GM12878 (cell line): ENCODE data around the gene ADGRL3. TPM values are rescaled to one million over a fixed set of nuclear protein-coding genes. Genes with fewer than 3 reads are reported as not detected.

Source experiments
- ATAC-seq: fragments of 200-7000 bp; cut with Tn5 transposase; 3 replicates; pipeline ENCODE4 v1.9.1; 2020; ENCODE audit warnings: mild to moderate bottlenecking, moderate library complexity
- BruUV-seq: library from RNA; stranded (reverse); fragments of 400-500 nt; replicated peaks from 2 replicates; lab custom pipeline; 2021; lab: Mats Ljungman, UMichigan
- CTCF ChIA-PET: fragments of 300-600 bp; sonication (Branson Sonifier 250); formaldehyde crosslinking; extraction: SDS; loops from one replicate; lab custom pipeline; 2021; ENCODE audit warnings: inconsistent platforms; lab: Yijun Ruan, JAX
- POLR2A ChIA-PET: fragments of 350-600 bp; formaldehyde crosslinking; extraction: SDS; loops from one replicate; lab custom pipeline; 2021; ENCODE audit warnings: inconsistent platforms; lab: Charles Lee
- RAD21 ChIA-PET: fragments of 300-600 bp; sonication (Branson Sonifier 250); formaldehyde crosslinking; loops from one replicate; lab custom pipeline; 2023; ENCODE audit warnings: antibody characterized with exemption; ENCODE audit not compliant: unreplicated experiment; lab: Charles Lee
- SMC1A ChIA-PET: fragments of 300-600 bp; sonication (Branson Sonifier 250); formaldehyde crosslinking; loops from one replicate; lab custom pipeline; 2023; ENCODE audit not compliant: unreplicated experiment, uncharacterized antibody; lab: Charles Lee
- DNase-seq: peaks from one replicate; pipeline ENCODE4 v3.0.0-alpha.2; 2011; ENCODE audit warnings: low read depth, low spot score
- FAIRE-seq: peaks from 3 replicates; lab custom pipeline; 2011; peaks lifted over from hg19 to GRCh38; lab: Jason Lieb, UNC
- H2AFZ ChIP-seq: 2 replicates; pipeline ENCODE4 v1.6.0; 2011; ENCODE audit warnings: low read depth, low read length, control low read depth; ENCODE audit not compliant: control insufficient read depth
- H3K27ac ChIP-seq: 2 replicates; pipeline ENCODE4 v1.5.1; 2011; ENCODE audit warnings: control low read depth; ENCODE audit not compliant: control insufficient read depth, insufficient read depth
- H3K27me3 ChIP-seq, 2 experiments: replicated peaks in 1 of 2; 2 replicates each; pipeline versions ENCODE4 v1.6.0 to v1.6.1; 2011; ENCODE audit warnings: low read length in 1 of 2; ENCODE audit not compliant: control insufficient read depth in 2 of 2, insufficient read depth in 2 of 2
- H3K36me3 ChIP-seq, 2 experiments: 2 replicates each; pipeline ENCODE4 v1.5.1; 2011; ENCODE audit warnings: low read length in 1 of 2; ENCODE audit not compliant: control insufficient read depth in 2 of 2, insufficient read depth in 2 of 2
- H3K4me1 ChIP-seq: 2 replicates; pipeline ENCODE4 v1.6.1; 2011; ENCODE audit warnings: mild to moderate bottlenecking, low read length, moderate library complexity, mixed read lengths; ENCODE audit not compliant: control insufficient read depth, insufficient read depth
- H3K4me2 ChIP-seq: 2 replicates; pipeline ENCODE4 v1.6.0; 2011; ENCODE audit warnings: control low read depth; ENCODE audit not compliant: control insufficient read depth, insufficient read depth
- H3K4me3 ChIP-seq: fragments of 200-600 bp; sonication (generic); 2 replicates; pipeline ENCODE4 v1.5.1; 2016
- H3K79me2 ChIP-seq: 2 replicates; pipeline ENCODE4 v1.6.0; 2011; ENCODE audit warnings: low read length; ENCODE audit not compliant: control insufficient read depth, insufficient read depth
- H3K9ac ChIP-seq: 2 replicates; pipeline ENCODE4 v1.8.0; 2011; ENCODE audit warnings: low read length, control low read depth, mixed read lengths; ENCODE audit not compliant: control insufficient read depth, insufficient read depth
- H3K9me3 ChIP-seq: replicated peaks from 3 replicates; pipeline ENCODE4 v1.5.1; 2011; ENCODE audit warnings: mild to moderate bottlenecking, low read length; ENCODE audit not compliant: control insufficient read depth, insufficient read depth
- H4K20me1 ChIP-seq: 2 replicates; pipeline ENCODE4 v1.6.0; 2011; ENCODE audit not compliant: control insufficient read depth, insufficient read depth
- ASH2L ChIP-seq: fragments of 300-600, 200-600 bp; sonication (generic); IDR thresholded peaks from 2 replicates; pipeline ENCODE4 v1.6.1; 2017; ENCODE audit warnings: low read depth, mild to moderate bottlenecking, borderline replicate concordance
- ETV6 ChIP-seq, 2 experiments: fragments of 450-650 bp in 1 of 2; IDR thresholded peaks in 1 of 2; conservative IDR thresholded peaks in 1 of 2; 2 replicates each; pipeline ENCODE4 v1.6.1; 2014; ENCODE audit warnings: antibody characterized with exemption in 1 of 2, borderline replicate concordance in 1 of 2, low read depth in 1 of 2, mild to moderate bottlenecking in 1 of 2, moderate library complexity in 1 of 2
- HDAC2 ChIP-seq: fragments of 200-600 bp; sonication (generic); IDR thresholded peaks from 2 replicates; pipeline ENCODE4 v1.6.1; 2017
- HDAC6 ChIP-seq: fragments of 200-600 bp; sonication (generic); IDR thresholded peaks from one replicate; pipeline ENCODE4 v1.8.0; 2017; ENCODE audit warnings: antibody characterized with exemption; ENCODE audit not compliant: unreplicated experiment
- PML ChIP-seq: IDR thresholded peaks from 2 replicates; pipeline ENCODE4 v1.6.1; 2012; ENCODE audit warnings: low read length, inconsistent platforms
- POLR2A ChIP-seq: IDR thresholded peaks from 2 replicates; pipeline ENCODE4 v1.6.1; 2011; ENCODE audit warnings: low read depth, mild to moderate bottlenecking, low read length
- RELA ChIP-seq: fragments of 450-650 bp; IDR thresholded peaks from 2 replicates; pipeline ENCODE4 v1.8.0; 2014; ENCODE audit warnings: borderline replicate concordance; ENCODE audit not compliant: partially characterized antibody
- TCF3 ChIP-seq: IDR thresholded peaks from 2 replicates; pipeline ENCODE4 v1.6.1; 2012; ENCODE audit warnings: low read depth, mild to moderate bottlenecking, low read length, borderline replicate concordance; ENCODE audit not compliant: insufficient read depth
- ZNF207 ChIP-seq: fragments of 450-650 bp; IDR thresholded peaks from 2 replicates; pipeline ENCODE4 v1.6.1; 2014; ENCODE audit warnings: antibody characterized with exemption, mild to moderate bottlenecking, borderline replicate concordance
- ZNF217 ChIP-seq: fragments of 450-650 bp; IDR thresholded peaks from 2 replicates; pipeline ENCODE4 v1.6.1; 2017; ENCODE audit warnings: antibody characterized with exemption, mild to moderate bottlenecking
- ZNF384 ChIP-seq: IDR thresholded peaks from 2 replicates; pipeline ENCODE4 v1.6.1; 2012; ENCODE audit warnings: low read depth, mild to moderate bottlenecking, low read length, improper control_type of control experiment, borderline replicate concordance
- WGBS: methylation state at CpG from one replicate; pipeline ENCODE4 v1.1.6; 2016; ENCODE audit warnings: low lambda C conversion rate; ENCODE audit not compliant: insufficient replicate concordance, insufficient coverage; ENCODE audit errors: missing lambda C conversion rate; 5-methylcytosine and 5-hydroxymethylcytosine counted together
- in situ Hi-C: fragments of 300-500 bp; cut with MboI; formaldehyde crosslinking; loops from 9 replicates; pipeline ENCODE4 v1.14.3; 2018; ENCODE audit warnings: mixed read lengths
- intact Hi-C: fragments of 100-400 bp; cut with micrococcal nuclease; formaldehyde crosslinking; loops from one replicate; pipeline ENCODE4 v1.14.2; 2022; ENCODE audit not compliant: unreplicated experiment
- polyA plus RNA-seq, 11 experiments: library from polyadenylated mRNA; depleted of rRNA in 4 of 11; unstranded in 6 of 11; stranded (reverse) in 5 of 11; fragments of >200 nt; fragmentation: Nextera tagmentation in 4 of 11; fragmentation: Illumina TruSeq in 1 of 11; extraction: Ambion mirVana in 4 of 11; extraction: Trizol in 1 of 11; gene quantifications; 1 replicate in 1 of 11; 2 replicates in 10 of 11; pipeline versions ENCODE4 v1.2.1 to v1.2.3, GENCODE V29; 2011 to 2016; ENCODE audit warnings: inconsistent platforms in 2 of 11, missing spikeins in 2 of 11, low read depth in 1 of 11
- total RNA-seq, 4 experiments: library from RNA; depleted of rRNA in 3 of 4; stranded (reverse); fragments of >200 nt in 3 of 4; fragmentation: Illumina TruSeq in 1 of 4; extraction: Trizol in 1 of 4; gene quantifications; 2 replicates each; pipeline versions ENCODE4 v1.2.1 to v1.2.3, GENCODE V29; 2013 to 2021

ADGRL3 gene
- total and polyA plus RNA-seq, 10 of the 15 experiments (the other 5 are each of a cell fraction or from before 2014, with no cell fraction given): 1.1 TPM; not detected in 9

DNA sequence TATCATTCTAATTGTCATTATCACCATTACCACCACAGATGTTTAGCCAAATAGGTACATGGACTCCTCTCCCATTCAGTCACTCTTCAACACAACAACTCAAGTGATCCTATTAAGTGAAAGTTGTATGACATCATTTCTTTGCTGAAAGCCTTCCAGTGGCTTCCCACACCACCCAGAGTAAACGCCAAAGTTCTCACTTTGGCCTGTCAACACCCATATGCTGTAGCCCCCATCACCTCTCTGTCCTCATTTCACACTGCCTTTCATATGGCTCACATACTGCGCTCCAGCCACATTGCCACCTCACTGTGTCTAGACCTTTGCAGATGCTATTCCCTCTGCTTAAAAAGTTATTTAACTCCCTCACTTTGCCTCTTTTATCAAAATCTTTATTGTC is 682.3 kb downstream of the ADGRL3 start:
- H3K36me3 ChIP-seq: no peaks in the 10 kb centered on the region

DNA sequence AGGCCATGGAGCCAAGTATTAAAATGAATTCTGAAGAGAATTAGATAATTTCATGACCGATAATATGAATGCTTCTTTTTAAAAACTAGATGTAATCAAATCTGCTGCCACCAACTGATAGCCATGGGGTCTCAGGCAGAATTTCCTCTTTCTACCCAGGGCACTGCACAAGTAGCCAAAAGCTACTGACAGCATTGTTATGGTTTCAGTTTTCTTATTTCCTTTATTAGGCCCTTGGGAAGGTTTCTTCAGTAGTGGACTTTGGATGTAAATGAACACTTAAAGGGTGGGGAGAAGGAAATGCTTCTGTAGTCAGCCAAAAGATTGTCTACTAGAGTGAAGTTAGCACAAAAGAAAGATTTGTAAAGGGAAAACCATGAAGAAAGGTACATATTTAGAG is 686.0 kb downstream of the ADGRL3 start:
- TF ChIP-seq HDAC2 (no peak), HDAC6 (no peak), ETV6 (conservative IDR thresholded peaks at IDR 0.05 in 1 of 2, IDR thresholded peaks at IDR 0.05 in 1 of 2; ENCODE audit: borderline replicate concordance in 1 of 2, low read depth in 1 of 2) (no peak), ASH2L (no peak), ZNF217 (no peak)
- Histone ChIP-seq H3K27me3 (no peaks in the 10 kb centered on the region), H3K9ac (no peak overlapping the region), H3K79me2 (no peaks in the 10 kb centered on the region), H2AFZ (no peak overlapping the region), H3K9me3 (no peaks in the 10 kb centered on the region), H4K20me1 (no peaks in the 10 kb centered on the region), H3K4me2 (no peak overlapping the region), H3K27ac (no peak overlapping the region), H3K36me3 (no peaks in the 10 kb centered on the region), H3K4me1 (no peaks in the 10 kb centered on the region), H3K4me3 (no peak overlapping the region)
- SMC1A ChIA-PET: interaction anchor here (0.6 to 2.8 kb wide), 8 partner anchors 9 to 145 kb away, joined by 3 to 11 read pairs (median 4); no protein-coding TSS in a partner anchor
- ATAC-seq (no peak), DNase-seq (no peak), FAIRE-seq (no peak)
- 6% methylated on average over 1 of the region's 1 CpG for WGBS
- BruUV-seq: no TSS peak
- intact Hi-C loops: no loop called here
- in situ Hi-C loops: no loop called here
- POLR2A ChIA-PET: interaction anchor here (0.6 kb wide), 1 partner anchor 16 kb away, joined by 3 read pairs; no protein-coding TSS in a partner anchor
- RAD21 ChIA-PET: interaction anchor here (0.8 to 1.4 kb wide), 2 partner anchors 10 to 25 kb away, joined by 4 read pairs; no protein-coding TSS in a partner anchor
- CTCF ChIA-PET: interaction anchor here (0.6 kb wide), 1 partner anchor 155 kb away, joined by 3 read pairs; no protein-coding TSS in a partner anchor

More for the DNA sequence above, 682.3 kb downstream of the ADGRL3 start:
- ChIA-PET RAD21 (interaction anchor here (1.4 kb wide), 1 partner anchor 21 kb away, joined by 3 read pairs; no protein-coding TSS in a partner anchor), POLR2A (no interaction called here), SMC1A (interaction anchor here (1.5 kb wide), 1 partner anchor 8 kb away, joined by 4 read pairs; no protein-coding TSS in a partner anchor), CTCF (interaction anchor here (0.8 kb wide), 1 partner anchor 15 kb away, joined by 3 read pairs; no protein-coding TSS in a partner anchor)
- no peak for DNase-seq
- in situ Hi-C loops (no loop called here), intact Hi-C loops (no loop called here)
- Histone ChIP-seq H3K27ac (no peak overlapping the region), H3K4me3 (no peak overlapping the region), H3K4me2 (no peak overlapping the region), H3K9me3 (no peaks in the 10 kb centered on the region), H3K9ac (no peak overlapping the region), H3K27me3 (no peaks in the 10 kb centered on the region), H4K20me1 (no peaks in the 10 kb centered on the region), H2AFZ (no peak overlapping the region), H3K4me1 (no peaks in the 10 kb centered on the region), H3K79me2 (no peaks in the 10 kb centered on the region)
- no TSS peak for BruUV-seq
- FAIRE-seq: no peak
- TF ChIP-seq PML (no peak), RELA (no peak), POLR2A (no peak), TCF3 (no peak), HDAC6 (no peak), ZNF384 (no peak), ZNF207 (no peak)
- 3% methylated on average over 2 of the region's 2 CpGs for WGBS
- ATAC-seq: no peak
